ENCODE results near the gene SDK1.

DNA sequence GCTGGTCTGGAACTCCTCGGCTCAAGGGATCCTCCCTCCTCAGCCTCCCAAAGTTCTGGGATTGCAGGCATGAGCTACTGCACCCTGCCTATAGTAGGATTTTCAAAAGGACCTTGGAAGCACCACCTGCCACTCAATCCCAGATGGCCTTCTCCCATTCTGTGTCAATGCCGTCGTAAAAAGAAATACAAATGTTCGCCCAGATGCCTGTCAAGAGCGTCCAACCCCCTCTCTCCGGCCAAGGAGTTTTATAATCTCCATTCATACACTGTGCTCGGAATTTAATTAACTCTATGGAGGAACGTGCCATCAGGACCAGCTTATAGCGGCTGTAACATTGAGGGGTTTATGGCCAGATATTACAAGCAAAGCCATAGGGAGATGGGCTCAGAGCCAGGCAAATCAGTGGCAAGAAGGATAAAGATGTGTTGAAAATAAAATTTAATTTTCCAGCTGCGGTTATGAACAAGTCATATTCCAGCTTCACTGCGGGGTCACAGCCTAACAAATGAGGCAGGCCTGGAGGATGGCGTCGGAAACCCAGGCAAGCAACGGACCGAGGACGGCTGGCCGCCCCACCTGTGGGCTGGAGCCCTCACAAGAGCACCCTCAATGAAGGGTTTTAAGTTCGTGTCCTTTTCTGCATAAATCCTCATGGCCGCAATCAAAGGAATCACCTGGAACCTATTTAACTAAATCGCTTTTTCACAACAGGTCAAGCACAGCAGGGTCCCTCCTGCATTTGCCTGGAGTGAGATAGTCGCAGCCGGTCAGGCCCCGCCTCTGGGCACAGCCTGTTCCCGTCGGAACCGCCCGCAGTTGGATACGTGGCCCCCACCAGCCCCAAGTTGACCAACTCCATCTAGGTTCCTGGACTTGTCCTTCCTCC is 1006.5 kb downstream of the SDK1 start:
- no peak for TF ChIP-seq POLR2A (IDR thresholded peaks at IDR 0.05)
- TF ChIP-seq, protein P1, sequence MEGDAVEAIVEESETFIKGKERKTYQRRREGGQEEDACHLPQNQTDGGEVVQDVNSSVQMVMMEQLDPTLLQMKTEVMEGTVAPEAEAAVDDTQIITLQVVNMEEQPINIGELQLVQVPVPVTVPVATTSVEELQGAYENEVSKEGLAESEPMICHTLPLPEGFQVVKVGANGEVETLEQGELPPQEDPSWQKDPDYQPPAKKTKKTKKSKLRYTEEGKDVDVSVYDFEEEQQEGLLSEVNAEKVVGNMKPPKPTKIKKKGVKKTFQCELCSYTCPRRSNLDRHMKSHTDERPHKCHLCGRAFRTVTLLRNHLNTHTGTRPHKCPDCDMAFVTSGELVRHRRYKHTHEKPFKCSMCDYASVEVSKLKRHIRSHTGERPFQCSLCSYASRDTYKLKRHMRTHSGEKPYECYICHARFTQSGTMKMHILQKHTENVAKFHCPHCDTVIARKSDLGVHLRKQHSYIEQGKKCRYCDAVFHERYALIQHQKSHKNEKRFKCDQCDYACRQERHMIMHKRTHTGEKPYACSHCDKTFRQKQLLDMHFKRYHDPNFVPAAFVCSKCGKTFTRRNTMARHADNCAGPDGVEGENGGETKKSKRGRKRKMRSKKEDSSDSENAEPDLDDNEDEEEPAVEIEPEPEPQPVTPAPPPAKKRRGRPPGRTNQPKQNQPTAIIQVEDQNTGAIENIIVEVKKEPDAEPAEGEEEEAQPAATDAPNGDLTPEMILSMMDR (IDR thresholded peaks at IDR 0.05): no peak

Data from uterus (tissue), 2 donors.